H9 (cell line): Measurements from ENCODE around the gene TIAM2. TPM values are rescaled to one million over a fixed set of nuclear protein-coding genes. Genes with fewer than 3 reads are reported as not detected.

Experiments
- DNase-seq: peaks from one replicate; pipeline ENCODE4 v3.0.0-alpha.2; 2017
- H2AFZ ChIP-seq: one replicate; pipeline ENCODE4 v1.6.1; 2013; ENCODE audit warnings: mild to moderate bottlenecking, low read length, control low read depth, moderate library complexity
- H2AK5ac ChIP-seq: 2 replicates; pipeline ENCODE4 v1.6.1; 2013; ENCODE audit warnings: low read length, control low read depth, mixed read lengths; ENCODE audit not compliant: insufficient read length
- H2BK120ac ChIP-seq: one replicate; pipeline ENCODE4 v1.6.1; 2013; ENCODE audit warnings: low read depth, mild to moderate bottlenecking, low read length, control low read depth, inconsistent platforms; ENCODE audit not compliant: poor library complexity, severe bottlenecking
- H2BK12ac ChIP-seq: 2 replicates; pipeline ENCODE4 v1.6.1; 2013; ENCODE audit warnings: low read length, control low read depth, mixed read lengths, low read depth; ENCODE audit not compliant: insufficient read length
- H2BK15ac ChIP-seq: 2 replicates; pipeline ENCODE4 v1.6.1; 2013; ENCODE audit warnings: low read depth, low read length, control low read depth
- H2BK20ac ChIP-seq: one replicate; pipeline ENCODE4 v1.6.1; 2013; ENCODE audit warnings: low read depth, mild to moderate bottlenecking, low read length, control low read depth, inconsistent platforms; ENCODE audit not compliant: poor library complexity, severe bottlenecking
- H2BK5ac ChIP-seq: 2 replicates; pipeline ENCODE4 v1.6.1; 2013; ENCODE audit warnings: low read length, control low read depth, mixed read lengths; ENCODE audit not compliant: insufficient read length
- H3K14ac ChIP-seq: 2 replicates; pipeline ENCODE4 v1.6.1; 2013; ENCODE audit warnings: low read length, control low read depth; ENCODE audit not compliant: insufficient read depth
- H3K18ac ChIP-seq: 2 replicates; pipeline ENCODE4 v1.6.1; 2013; ENCODE audit warnings: low read depth, mild to moderate bottlenecking, mixed read lengths, low read length, control low read depth; ENCODE audit not compliant: insufficient read length
- H3K23ac ChIP-seq: 2 replicates; pipeline ENCODE4 v1.6.1; 2013; ENCODE audit warnings: low read length, control low read depth, mixed read lengths, low read depth; ENCODE audit not compliant: insufficient read length
- H3K23me2 ChIP-seq: 2 replicates; pipeline ENCODE4 v1.6.1; 2013; ENCODE audit warnings: low read depth, mild to moderate bottlenecking, mixed read lengths, low read length, control low read depth; ENCODE audit not compliant: insufficient read length, poor library complexity, severe bottlenecking
- H3K27ac ChIP-seq: 2 replicates; pipeline ENCODE4 v1.5.1; 2013; ENCODE audit warnings: low read length, control low read depth, mixed read lengths, low read depth; ENCODE audit not compliant: insufficient read length
- H3K27me3 ChIP-seq: 2 replicates; pipeline ENCODE4 v1.6.1; 2013; ENCODE audit warnings: low read length, control low read depth, inconsistent platforms; ENCODE audit not compliant: insufficient read depth
- H3K4ac ChIP-seq: 2 replicates; pipeline ENCODE4 v1.6.1; 2013; ENCODE audit warnings: low read depth, mild to moderate bottlenecking, control low read depth, inconsistent platforms, low read length, moderate library complexity
- H3K4me1 ChIP-seq: 2 replicates; pipeline ENCODE4 v1.6.1; 2013; ENCODE audit warnings: low read length, control low read depth, inconsistent platforms; ENCODE audit not compliant: insufficient read depth
- H3K4me2 ChIP-seq: 2 replicates; pipeline ENCODE4 v1.6.1; 2013; ENCODE audit warnings: low read length, control low read depth, mixed read lengths; ENCODE audit not compliant: insufficient read length, insufficient read depth
- H3K56ac ChIP-seq: 2 replicates; pipeline ENCODE4 v1.6.1; 2013; ENCODE audit warnings: low read depth, mild to moderate bottlenecking, mixed read lengths, low read length, control low read depth; ENCODE audit not compliant: insufficient read length
- H3K79me1 ChIP-seq: 2 replicates; pipeline ENCODE4 v1.6.1; 2013; ENCODE audit warnings: low read depth, mild to moderate bottlenecking, moderate library complexity, low read length, control low read depth, inconsistent platforms; ENCODE audit not compliant: insufficient read depth, poor library complexity, severe bottlenecking
- H3K79me2 ChIP-seq: 2 replicates; pipeline ENCODE4 v1.6.1; 2013; ENCODE audit warnings: low read length, control low read depth, inconsistent platforms; ENCODE audit not compliant: insufficient read depth
- H3K9ac ChIP-seq: 2 replicates; pipeline ENCODE4 v1.6.1; 2013; ENCODE audit warnings: low read length, control low read depth, mixed read lengths; ENCODE audit not compliant: insufficient read length; ENCODE audit errors: extremely low read depth
- H3K9me3 ChIP-seq: one replicate; pipeline ENCODE4 v1.6.1; 2013; ENCODE audit warnings: low read depth, low read length, inconsistent platforms; ENCODE audit not compliant: control insufficient read depth
- H3T11ph ChIP-seq: one replicate; pipeline ENCODE4 v1.6.1; 2013; ENCODE audit warnings: mild to moderate bottlenecking, low read length, control low read depth, inconsistent platforms
- H4K20me1 ChIP-seq: one replicate; pipeline ENCODE4 v1.6.1; 2013; ENCODE audit not compliant: control insufficient read depth, insufficient read length, insufficient read depth
- H4K5ac ChIP-seq: 2 replicates; pipeline ENCODE4 v1.6.1; 2013; ENCODE audit warnings: low read depth, mild to moderate bottlenecking, mixed read lengths, low read length, control low read depth; ENCODE audit not compliant: insufficient read length
- H4K8ac ChIP-seq: replicated peaks from 2 replicates; pipeline ENCODE4 v1.6.1; 2013; ENCODE audit warnings: low read length, control low read depth, mixed read lengths, low read depth; ENCODE audit not compliant: insufficient read length
- H4K91ac ChIP-seq: 2 replicates; pipeline ENCODE4 v1.6.1; 2013; ENCODE audit warnings: low read depth, mild to moderate bottlenecking, moderate library complexity, mixed read lengths, low read length, control low read depth; ENCODE audit not compliant: insufficient read length
- H3K27ac Mint-ChIP-seq, 3 experiments: 2 replicates in 2 of 3; 3 replicates in 1 of 3; pipeline ENCODE4 v1.8.0; 2020 to 2021; ENCODE audit warnings: mixed read lengths in 3 of 3, mild to moderate bottlenecking in 1 of 3, moderate library complexity in 1 of 3
- H3K27me3 Mint-ChIP-seq: 2 replicates; pipeline ENCODE4 v1.8.0; 2021; ENCODE audit warnings: low read depth, mild to moderate bottlenecking, moderate library complexity, mixed read lengths
- H3K36me3 Mint-ChIP-seq, 3 experiments: 2 replicates in 2 of 3; 3 replicates in 1 of 3; pipeline ENCODE4 v1.8.0; 2020 to 2021; ENCODE audit warnings: low read depth in 3 of 3, mixed read lengths in 3 of 3; ENCODE audit not compliant: insufficient read depth in 1 of 3
- H3K4me1 Mint-ChIP-seq, 2 experiments: 2 replicates each; pipeline ENCODE4 v1.8.0; 2020; ENCODE audit warnings: mixed read lengths in 2 of 2
- H3K4me3 Mint-ChIP-seq, 2 experiments: 2 replicates in 1 of 2; 3 replicates in 1 of 2; pipeline ENCODE4 v1.8.0; 2020 to 2021; ENCODE audit warnings: mild to moderate bottlenecking in 2 of 2, mixed read lengths in 2 of 2, moderate library complexity in 1 of 2
- H3K9me3 Mint-ChIP-seq, 2 experiments: 2 replicates in 1 of 2; 3 replicates in 1 of 2; pipeline ENCODE4 v1.8.0; 2020; ENCODE audit warnings: mild to moderate bottlenecking in 2 of 2, mixed read lengths in 2 of 2, moderate library complexity in 1 of 2
- CTCF ChIP-seq: fragments of 200-600 bp; sonication (generic); conservative IDR thresholded peaks from 3 replicates; pipeline ENCODE4 v1.8.0; 2021; ENCODE audit warnings: antibody characterized with exemption, mild to moderate bottlenecking
- WGBS: extraction: QIAGEN DNeasy Blood & Tissue Kit; methylation state at CpG from one replicate; pipeline ENCODE4 v1.1.7; 2013; ENCODE audit warnings: missing lambda C conversion rate, low lambda C conversion rate, mixed read lengths; ENCODE audit not compliant: insufficient read length; ENCODE audit errors: extremely low coverage; 5-methylcytosine and 5-hydroxymethylcytosine counted together
- total RNA-seq: library from RNA; stranded (reverse); gene quantifications from 2 replicates; pipeline ENCODE4 v1.2.1, GENCODE V29; 2021

Gene TIAM2
- total RNA-seq, 1 experiment from 2014 or later = 6.3 TPM

- Mint-ChIP-seq H3K36me3 (peaks cover 26 to 66% (median 61%) of the 10 kb centered on the region in 3 experiments), H3K4me3 (no peak overlapping the region)
- WGBS = no CpG with 5 or more reads among the region's 2 CpGs
These were observed 292.6 kb downstream of the TIAM2 start for GRCh38 chr6:155287762-155288161.

More at GRCh38 chr6:155287762-155288161, 292.6 kb downstream of the TIAM2 start:
- Histone ChIP-seq H3K23ac (no peak overlapping the region), H2AK5ac (no peak overlapping the region), H2BK12ac (no peak overlapping the region), H3K79me2 (no peaks in the 10 kb centered on the region), H4K20me1 (no peaks in the 10 kb centered on the region), H3K27ac (no peak overlapping the region), H3K4me1 (no peaks in the 10 kb centered on the region), H3K9me3 (no peaks in the 10 kb centered on the region), H4K8ac (no peak overlapping the region), H3K23me2 (peaks cover 3% of the 10 kb centered on the region), H2BK20ac (no peak overlapping the region), H4K5ac (no peak overlapping the region), H3K4ac (no peak overlapping the region), H3K56ac (no peak overlapping the region), H3K14ac (no peak overlapping the region), H2BK120ac (no peak overlapping the region), H3K4me2 (no peak overlapping the region), H3T11ph (no peak overlapping the region), H3K27me3 (no peaks in the 10 kb centered on the region), H2AFZ (no peak overlapping the region), H3K79me1 (no peaks in the 10 kb centered on the region), H3K18ac (no peak overlapping the region), H2BK5ac (no peak overlapping the region), H3K9ac (no peak overlapping the region), H2BK15ac (no peak overlapping the region), H4K91ac (no peak overlapping the region)
- DNase-seq = no peak
- peak overlapping the region in 2 of 3 experiments; percentile 22 to 53; a peak in 2 of 7 replicates for H3K27ac Mint-ChIP-seq
- peaks cover 0 to 2% of the 10 kb centered on the region in 2 experiments; a peak in 2 of 4 replicates for H3K4me1 Mint-ChIP-seq
- TF ChIP-seq CTCF = 0 out of 3 replicates have a peak, but pooled peaks have one; percentile 8
- H3K9me3 Mint-ChIP-seq = no peaks in the 10 kb centered on the region
- H3K27me3 Mint-ChIP-seq = no peaks in the 10 kb centered on the region
